ENCODE measurements around the gene STMND1.

GRCh38 chr6:17062871-17063440 lies 38.9 kb upstream of the STMND1 start:
- TF ChIP-seq CTCF (conservative IDR thresholded peaks at IDR 0.05; ENCODE audit: low read depth, low read length), result no peak
- TF ChIP-seq EZH2 (IDR thresholded peaks at IDR 0.05; ENCODE audit: borderline replicate concordance, low read depth, low read length, poor library complexity, severe bottlenecking), result no peak

Data from A673 (cell line).